CD4-positive, CD25-positive, alpha-beta regulatory T cell (primary cell): ENCODE measurements around the gene NUDT12. TPM values are rescaled to one million over a fixed set of nuclear protein-coding genes. Genes with fewer than 3 reads are reported as not detected.

ENCODE experiments used
- ATAC-seq, 2 donors: fragments of 150-1000 bp; cut with Tn5 transposase; one replicate each; pipeline ENCODE4 v1.10.0; 2021; ENCODE audit warnings: low read depth in 2 of 2, moderate number of reproducible peaks in 2 of 2, moderate library complexity in 1 of 2
- DNase-seq, 3 donors: peaks; one replicate each; pipeline versions ENCODE4 v3.0.0 to v3.0.0-alpha.2; 2012 to 2022; ENCODE audit warnings: mixed read lengths in 1 of 3
- H3K27ac ChIP-seq: one replicate; pipeline ENCODE4 v1.7.0; 2013; ENCODE audit warnings: mild to moderate bottlenecking, low read length; ENCODE audit not compliant: insufficient read depth, poor library complexity, severe bottlenecking
- H3K27me3 ChIP-seq: one replicate; pipeline ENCODE4 v1.7.0; 2013; ENCODE audit warnings: low read length; ENCODE audit not compliant: control insufficient read depth, insufficient read depth
- H3K36me3 ChIP-seq: one replicate; pipeline ENCODE4 v1.7.0; 2013; ENCODE audit warnings: mild to moderate bottlenecking, low read length, moderate library complexity; ENCODE audit not compliant: control insufficient read depth, insufficient read depth
- H3K4me1 ChIP-seq: 2 replicates; pipeline ENCODE4 v1.7.0; 2013; ENCODE audit warnings: mild to moderate bottlenecking, low read length; ENCODE audit not compliant: insufficient read depth, control insufficient read depth, poor library complexity, severe bottlenecking
- H3K4me3 ChIP-seq: one replicate; pipeline ENCODE4 v1.7.0; 2013; ENCODE audit warnings: low read depth, mild to moderate bottlenecking, low read length, moderate library complexity
- H3K9me3 ChIP-seq, 2 experiments: 1 replicate in 1 of 2; 2 replicates in 1 of 2; pipeline ENCODE4 v1.7.0; 2013; ENCODE audit warnings: low read length in 2 of 2, mild to moderate bottlenecking in 1 of 2, moderate library complexity in 1 of 2; ENCODE audit not compliant: control insufficient read depth in 2 of 2
- H3K27ac Mint-ChIP-seq, 3 donors: one replicate each; pipeline ENCODE4 v1.8.0; 2020 to 2022; ENCODE audit warnings: mild to moderate bottlenecking in 3 of 3, mixed read lengths in 3 of 3, moderate library complexity in 2 of 3
- H3K27me3 Mint-ChIP-seq: one replicate; pipeline ENCODE4 v1.8.0; 2022; ENCODE audit warnings: mild to moderate bottlenecking, mixed read lengths
- H3K36me3 Mint-ChIP-seq: one replicate; pipeline ENCODE4 v1.8.0; 2020; ENCODE audit warnings: mixed read lengths
- H3K4me1 Mint-ChIP-seq, 4 donors: one replicate each; pipeline ENCODE4 v1.8.0; 2020 to 2022; ENCODE audit warnings: mixed read lengths in 4 of 4, mild to moderate bottlenecking in 1 of 4
- H3K4me3 Mint-ChIP-seq, 4 donors: one replicate each; pipeline ENCODE4 v1.8.0; 2020 to 2022; ENCODE audit warnings: mild to moderate bottlenecking in 4 of 4, mixed read lengths in 4 of 4, moderate library complexity in 3 of 4
- H3K9me3 Mint-ChIP-seq, 7 donors: one replicate each; pipeline ENCODE4 v1.8.0; 2020 to 2022; ENCODE audit warnings: mixed read lengths in 7 of 7, mild to moderate bottlenecking in 3 of 7, moderate library complexity in 2 of 7
- polyA plus RNA-seq, 4 donors: library from polyadenylated mRNA; unstranded; fragments of 300-500 nt; fragmentation: Illumina TruSeq; gene quantifications; one replicate each; pipeline ENCODE4 v1.2.3, GENCODE V29; 2021
- total RNA-seq: library from RNA; stranded (reverse); gene quantifications from one replicate; pipeline ENCODE4 v1.2.3, GENCODE V29; 2022

NUDT12 gene
- total and polyA plus RNA-seq, 5 donors from 2014 or later = 0.08 to 1.6 (median 0.34) TPM; not detected in 2

GRCh38 chr5:103565719-103566118 is 3.1 kb upstream of the NUDT12 start:
- Mint-ChIP-seq H3K27me3 (peaks cover 4% of the 10 kb centered on the region), H3K9me3 (peaks cover 0 to 5% (median 0%) of the 10 kb centered on the region in 7 donors), H3K27ac (no peak overlapping the region), H3K4me3 (no peak overlapping the region), H3K4me1 (peaks cover 0 to 18% (median 4%) of the 10 kb centered on the region in 4 donors), H3K36me3 (no peaks in the 10 kb centered on the region)
- no peak for ATAC-seq
- H3K27me3 ChIP-seq = no peaks in the 10 kb centered on the region
- no peak overlapping the region for H3K27ac ChIP-seq
- no peak for DNase-seq
- no peaks in the 10 kb centered on the region for H3K4me1 ChIP-seq
- H3K36me3 ChIP-seq = no peaks in the 10 kb centered on the region
- no peaks in the 10 kb centered on the region for H3K9me3 ChIP-seq
- H3K4me3 ChIP-seq = no peak overlapping the region

GRCh38 chr5:103561685-103562452 is 720 bp downstream of the NUDT12 start:
- Histone ChIP-seq H3K4me1 (no peaks in the 10 kb centered on the region), H3K4me3 (peak overlapping the region; percentile 70), H3K27me3 (no peaks in the 10 kb centered on the region), H3K36me3 (no peaks in the 10 kb centered on the region), H3K27ac (no peak overlapping the region), H3K9me3 (no peaks in the 10 kb centered on the region)
- H3K27me3 Mint-ChIP-seq = peaks cover 4% of the 10 kb centered on the region
- ATAC-seq = peak in 1 of 2 donors; percentile 25
- DNase-seq = peak in 1 of 3 donors; percentile 3
- H3K9me3 Mint-ChIP-seq = peaks cover 0 to 4% (median 0%) of the 10 kb centered on the region in 7 donors
- peak overlapping the region; percentile 83 to 93 (median 91) for H3K4me3 Mint-ChIP-seq
- H3K4me1 Mint-ChIP-seq = peaks cover 0 to 22% (median 4%) of the 10 kb centered on the region in 4 donors
- H3K36me3 Mint-ChIP-seq = no peaks in the 10 kb centered on the region
- peak overlapping the region; percentile 84 to 96 (median 87) for H3K27ac Mint-ChIP-seq

GRCh38 chr5:103560826-103561225 is 1.8 kb downstream of the NUDT12 start:
- Mint-ChIP-seq H3K36me3 (no peaks in the 10 kb centered on the region), H3K27ac (no peak overlapping the region), H3K27me3 (peaks cover 4% of the 10 kb centered on the region), H3K9me3 (peaks cover 0 to 3% (median 0%) of the 10 kb centered on the region in 7 donors), H3K4me3 (peak overlapping the region in 1 of 4 donors; percentile 77), H3K4me1 (peaks cover 0 to 22% (median 4%) of the 10 kb centered on the region in 4 donors)
- no peak overlapping the region for H3K27ac ChIP-seq
- ATAC-seq (no peak), DNase-seq (no peak)
- no peaks in the 10 kb centered on the region for H3K27me3 ChIP-seq
- no peaks in the 10 kb centered on the region for H3K4me1 ChIP-seq
- H3K36me3 ChIP-seq = no peaks in the 10 kb centered on the region
- no peak overlapping the region for H3K4me3 ChIP-seq
- no peaks in the 10 kb centered on the region for H3K9me3 ChIP-seq

- ATAC-seq (no peak), DNase-seq (no peak)
- Mint-ChIP-seq H3K9me3 (no peaks in the 10 kb centered on the region), H3K4me1 (no peaks in the 10 kb centered on the region), H3K27ac (no peak overlapping the region), H3K4me3 (no peak overlapping the region), H3K36me3 (no peaks in the 10 kb centered on the region), H3K27me3 (no peaks in the 10 kb centered on the region)
- Histone ChIP-seq H3K4me1 (no peaks in the 10 kb centered on the region), H3K36me3 (no peaks in the 10 kb centered on the region), H3K27me3 (no peaks in the 10 kb centered on the region), H3K9me3 (no peaks in the 10 kb centered on the region), H3K4me3 (no peak overlapping the region), H3K27ac (no peak overlapping the region)
Observed at GRCh38 chr5:103546858-103547257, 15.7 kb downstream of the NUDT12 start.

- no peaks in the 10 kb centered on the region for H3K27me3 ChIP-seq
- no peaks in the 10 kb centered on the region for H3K4me1 Mint-ChIP-seq
- H3K27ac ChIP-seq = no peak overlapping the region
- no peak overlapping the region for H3K27ac Mint-ChIP-seq
- DNase-seq = no peak
- no peaks in the 10 kb centered on the region for H3K9me3 ChIP-seq
- no peak for ATAC-seq
- no peaks in the 10 kb centered on the region for H3K36me3 Mint-ChIP-seq
- H3K9me3 Mint-ChIP-seq = no peaks in the 10 kb centered on the region
- no peaks in the 10 kb centered on the region for H3K36me3 ChIP-seq
- no peaks in the 10 kb centered on the region for H3K27me3 Mint-ChIP-seq
- no peak overlapping the region for H3K4me3 Mint-ChIP-seq
- no peaks in the 10 kb centered on the region for H3K4me1 ChIP-seq
- H3K4me3 ChIP-seq = no peak overlapping the region
Observed at GRCh38 chr5:103542441-103542840, 20.1 kb downstream of the NUDT12 start.

- no peaks in the 10 kb centered on the region for H3K9me3 Mint-ChIP-seq
- H3K27me3 Mint-ChIP-seq = no peaks in the 10 kb centered on the region
- DNase-seq (no peak), ATAC-seq (no peak)
- no peaks in the 10 kb centered on the region for H3K4me1 Mint-ChIP-seq
- no peak overlapping the region for H3K27ac Mint-ChIP-seq
- no peak overlapping the region for H3K27ac ChIP-seq
- H3K36me3 Mint-ChIP-seq = no peaks in the 10 kb centered on the region
- H3K4me3 ChIP-seq = no peak overlapping the region
- H3K4me3 Mint-ChIP-seq = no peak overlapping the region
- H3K36me3 ChIP-seq = no peaks in the 10 kb centered on the region
- H3K4me1 ChIP-seq = no peaks in the 10 kb centered on the region
- no peaks in the 10 kb centered on the region for H3K27me3 ChIP-seq
- no peaks in the 10 kb centered on the region for H3K9me3 ChIP-seq
Observed at GRCh38 chr5:103541569-103541968, 21.0 kb downstream of the NUDT12 start.

- Mint-ChIP-seq H3K27me3 (no peaks in the 10 kb centered on the region), H3K9me3 (no peaks in the 10 kb centered on the region), H3K27ac (no peak overlapping the region), H3K36me3 (no peaks in the 10 kb centered on the region), H3K4me3 (no peak overlapping the region), H3K4me1 (no peaks in the 10 kb centered on the region)
- Histone ChIP-seq H3K27ac (no peak overlapping the region), H3K27me3 (no peaks in the 10 kb centered on the region), H3K4me3 (no peak overlapping the region), H3K4me1 (no peaks in the 10 kb centered on the region), H3K36me3 (no peaks in the 10 kb centered on the region), H3K9me3 (no peaks in the 10 kb centered on the region)
- no peak for ATAC-seq
- DNase-seq = no peak
Observed at GRCh38 chr5:103541114-103541513, 21.5 kb downstream of the NUDT12 start.
